K562 (cell line): Measurements from ENCODE around the gene TEX22. TPM values are rescaled to one million over a fixed set of nuclear protein-coding genes. Genes with fewer than 3 reads are reported as not detected.

Source experiments
- ATAC-seq: fragments of 200-7000 bp; cut with Tn5 transposase; 3 replicates; pipeline ENCODE4 v1.9.1; 2020; ENCODE audit warnings: moderate library complexity
- BruUV-seq: library from RNA; stranded (reverse); fragments of 400-500 nt; replicated peaks from 2 replicates; lab custom pipeline; 2021; lab: Mats Ljungman, UMichigan
- CTCF ChIA-PET: fragments of 300-600 bp; formaldehyde crosslinking; extraction: SDS; loops from one replicate; lab custom pipeline; 2021; ENCODE audit warnings: low intra/inter-chr PET ratio; lab: Yijun Ruan, JAX
- POLR2A ChIA-PET: fragments of 300-600, 350-650 bp; sonication (Branson Sonifier 250); formaldehyde crosslinking; extraction: SDS; loops from one replicate; lab custom pipeline; 2021; ENCODE audit warnings: antibody characterized with exemption, inconsistent platforms; lab: Yijun Ruan, JAX
- DNase-seq, 4 experiments: peaks; one replicate each; pipeline versions ENCODE4 v3.0.0 to v3.0.0-alpha.2; 2011 to 2018; ENCODE audit warnings: low spot score in 3 of 4, mixed read lengths in 3 of 4; ENCODE audit errors: extremely low read depth in 1 of 4
- FAIRE-seq: peaks from 2 replicates; lab custom pipeline; 2011; peaks lifted over from hg19 to GRCh38; lab: Jason Lieb, UNC
- H2AFZ ChIP-seq: 2 replicates; pipeline ENCODE4 v1.6.0; 2011; ENCODE audit warnings: low read depth, low read length, control low read depth, inconsistent platforms
- H3K27ac ChIP-seq: fragments of 200-600 bp; 3 replicates; pipeline ENCODE4 v1.8.0; 2011; ENCODE audit warnings: low read depth, mild to moderate bottlenecking, control low read depth, inconsistent platforms, low read length, moderate library complexity, mixed read lengths; ENCODE audit errors: extremely low read depth
- H3K27me3 ChIP-seq, 2 experiments: fragments of 300-600 bp in 1 of 2; 2 replicates in 1 of 2; 3 replicates in 1 of 2; pipeline versions ENCODE4 v1.6.0 to v1.8.0; 2011; ENCODE audit warnings: inconsistent platforms in 2 of 2, low read length in 2 of 2, mild to moderate bottlenecking in 1 of 2, mixed read lengths in 1 of 2, moderate library complexity in 1 of 2; ENCODE audit not compliant: control insufficient read depth in 2 of 2, insufficient read depth in 2 of 2
- H3K36me3 ChIP-seq: fragments of 300-600 bp; 3 replicates; pipeline ENCODE4 v1.8.0; 2011; ENCODE audit warnings: mild to moderate bottlenecking, low read length, inconsistent platforms; ENCODE audit not compliant: control insufficient read depth, insufficient read depth
- H3K4me1 ChIP-seq, 2 experiments: fragments of 200-600 bp in 1 of 2; replicated peaks in 1 of 2; 2 replicates in 1 of 2; 3 replicates in 1 of 2; pipeline versions ENCODE4 v1.5.1 to v1.8.0; 2011; ENCODE audit warnings: inconsistent platforms in 2 of 2, low read length in 2 of 2, mild to moderate bottlenecking in 1 of 2, mixed read lengths in 1 of 2, moderate library complexity in 1 of 2; ENCODE audit not compliant: control insufficient read depth in 2 of 2, insufficient read depth in 2 of 2
- H3K4me2 ChIP-seq: 2 replicates; pipeline ENCODE4 v1.6.1; 2011; ENCODE audit warnings: low read length, control low read depth, inconsistent platforms, mixed read lengths; ENCODE audit not compliant: insufficient read depth
- H3K4me3 ChIP-seq: fragments of 200-600 bp; sonication (generic), shearing (Covaris generic); 2 replicates; pipeline ENCODE4 v1.5.1; 2016; ENCODE audit warnings: control low read depth, inconsistent platforms
- H3K79me2 ChIP-seq: fragments of 200-600 bp; 3 replicates; pipeline ENCODE4 v1.8.0; 2011; ENCODE audit warnings: low read length, inconsistent platforms; ENCODE audit not compliant: control insufficient read depth, insufficient read depth
- H3K9ac ChIP-seq, 2 experiments: 2 replicates each; pipeline versions ENCODE4 v1.6.0 to v1.6.1; 2011; ENCODE audit warnings: low read depth in 2 of 2, low read length in 2 of 2, control low read depth in 1 of 2, inconsistent platforms in 1 of 2, mild to moderate bottlenecking in 1 of 2, mixed read lengths in 1 of 2; ENCODE audit not compliant: insufficient read depth in 1 of 2
- H3K9me1 ChIP-seq: one replicate; pipeline ENCODE4 v1.6.0; 2011; ENCODE audit warnings: inconsistent platforms, mild to moderate bottlenecking, low read length, moderate library complexity; ENCODE audit not compliant: control insufficient read depth, insufficient read depth
- H3K9me3 ChIP-seq: replicated peaks from 2 replicates; pipeline ENCODE4 v1.5.1; 2011; ENCODE audit warnings: low read depth, low read length, inconsistent platforms; ENCODE audit not compliant: control insufficient read depth, insufficient read depth
- H4K20me1 ChIP-seq: replicated peaks from 2 replicates; pipeline ENCODE4 v1.6.1; 2011; ENCODE audit warnings: low read length, inconsistent platforms, mixed read lengths; ENCODE audit not compliant: control insufficient read depth, insufficient read depth
- IFI16 ChIP-seq: fragments of 250-450 bp; sonication (Bioruptor Pico); IDR thresholded peaks from 2 replicates; pipeline ENCODE4 v2.1.2; 2022; ENCODE audit warnings: mild to moderate bottlenecking, inconsistent platforms
- IRF2 ChIP-seq: sonication (generic); formaldehyde crosslinking; IDR thresholded peaks from 2 replicates; pipeline ENCODE4 v1.8.1; 2022; ENCODE audit warnings: mild to moderate bottlenecking, missing genetic modification reagents
- POLR2AphosphoS5 ChIP-seq: IDR thresholded peaks from 2 replicates; pipeline ENCODE4 v1.6.1; 2011; ENCODE audit warnings: mild to moderate bottlenecking, low read depth, low read length, moderate library complexity; ENCODE audit not compliant: control insufficient read depth, insufficient read depth
- RUNX1 ChIP-seq: sonication (generic); IDR thresholded peaks from 2 replicates; pipeline ENCODE4 v1.6.1; 2016; ENCODE audit warnings: antibody characterized with exemption, low read depth
- WGBS: fragments of 100-300 bp; shearing (Covaris generic); methylation state at CpG from one replicate; pipeline ENCODE4 v1.1.6; 2016; ENCODE audit warnings: low coverage, mixed read lengths; ENCODE audit not compliant: insufficient coverage; ENCODE audit errors: missing lambda C conversion rate; 5-methylcytosine and 5-hydroxymethylcytosine counted together
- in situ Hi-C: fragments of 300-500 bp; cut with MboI; formaldehyde crosslinking; loops from 4 replicates; pipeline ENCODE4 v1.15.0; 2018; ENCODE audit warnings: inconsistent platforms, mixed read lengths
- intact Hi-C: fragments of 100-400 bp; cut with micrococcal nuclease; formaldehyde crosslinking; loops from 2 replicates; pipeline ENCODE4 v1.14.2; 2022
- polyA plus RNA-seq, 8 experiments: library from polyadenylated mRNA; depleted of rRNA in 4 of 8; stranded (reverse) in 5 of 8; unstranded in 3 of 8; fragments of >200 nt; fragmentation: Nextera tagmentation in 2 of 8; fragmentation: Illumina TruSeq in 1 of 8; extraction: Ambion mirVana in 2 of 8; extraction: Trizol in 1 of 8; gene quantifications; 2 replicates each; pipeline versions ENCODE4 v1.2.1 to v1.2.3, GENCODE V29; 2011 to 2014; ENCODE audit warnings: inconsistent platforms in 1 of 8, missing spikeins in 1 of 8
- total RNA-seq, 7 experiments: library from RNA; depleted of rRNA in 6 of 7; stranded (reverse); fragments of >200 nt in 6 of 7; fragmentation: Illumina TruSeq in 2 of 7; extraction: Trizol in 2 of 7; gene quantifications; 2 replicates each; pipeline versions ENCODE4 v1.2.1 to v1.2.3, GENCODE V29; 2011 to 2021; ENCODE audit warnings: low replicate concordance in 1 of 7
- TF ChIP-seq, protein P1 (sequence below): sonication (generic); formaldehyde crosslinking; IDR thresholded peaks from 2 replicates; pipeline ENCODE4 v1.8.0; 2022; ENCODE audit warnings: missing genetic modification reagents, mild to moderate bottlenecking, borderline replicate concordance
- TF ChIP-seq, protein P2 (sequence below): fragments of 450-650 bp; formaldehyde crosslinking; IDR thresholded peaks from 2 replicates; pipeline ENCODE4 v1.4.0; 2020; ENCODE audit warnings: mild to moderate bottlenecking, moderate library complexity
- TF ChIP-seq, protein P3 (sequence below), 2 experiments: fragments of 450-650 bp; IDR thresholded peaks; 2 replicates each; pipeline ENCODE4 v1.6.1; 2016; ENCODE audit warnings: mild to moderate bottlenecking in 2 of 2, borderline replicate concordance in 1 of 2, low read depth in 1 of 2, moderate library complexity in 1 of 2
- TF ChIP-seq, protein P4 (sequence below): sonication (generic); formaldehyde crosslinking; IDR thresholded peaks from 2 replicates; pipeline ENCODE4 v1.8.1; 2023; ENCODE audit warnings: mild to moderate bottlenecking, missing genetic modification reagents

Gene TEX22
- total and polyA plus RNA-seq, 9 of the 15 experiments (the other 6 are each of a cell fraction or from before 2014, with no cell fraction given), result 0.04 to 1.7 (median 0.23) TPM; not detected in 2

DNA sequence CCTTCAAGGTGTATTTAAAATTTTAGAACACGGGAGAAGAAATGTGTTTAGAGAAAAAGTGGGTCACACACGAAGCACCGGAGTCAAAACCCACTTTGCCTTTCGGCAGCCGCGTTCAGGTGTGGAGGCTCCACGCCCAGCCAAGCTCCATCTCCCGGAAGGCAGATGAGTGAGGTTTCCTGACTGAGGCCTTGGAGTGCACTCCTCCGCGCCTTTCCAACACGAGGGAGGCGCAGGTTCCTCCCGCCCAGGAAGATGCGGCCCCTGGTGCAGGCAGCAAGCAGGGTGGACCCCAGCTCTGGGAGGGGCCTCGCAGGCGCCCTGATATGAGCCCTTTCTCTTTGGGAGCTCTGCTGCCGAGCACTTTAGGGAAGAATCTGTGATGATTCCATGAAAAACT, 43.8 kb downstream of the TEX22 start:
- BruUV-seq, result TSS peak; percentile 29
- intact Hi-C loops (no loop called here), in situ Hi-C loops (no loop called here)
- ChIA-PET CTCF (no interaction called here), POLR2A (no interaction called here)
- no peaks in the 10 kb centered on the region for H3K9me3 ChIP-seq
- no peak overlapping the region for H3K27ac ChIP-seq
- FAIRE-seq, result no peak
- no peak overlapping the region for H2AFZ ChIP-seq
- peaks cover 8% of the 10 kb centered on the region; the same call in 1 of the 2 replicates for H4K20me1 ChIP-seq
- DNase-seq, result no peak
- H3K36me3 ChIP-seq, result peaks cover 52% of the 10 kb centered on the region; the same call in 1 of the 3 replicates
- peaks cover 22% of the 10 kb centered on the region for H3K79me2 ChIP-seq
- no peaks in the 10 kb centered on the region for H3K9me1 ChIP-seq
- no peak overlapping the region for H3K4me2 ChIP-seq
- no peak for ATAC-seq
- no peaks in the 10 kb centered on the region for H3K27me3 ChIP-seq
- H3K4me3 ChIP-seq, result no peak overlapping the region
- H3K9ac ChIP-seq, result no peak overlapping the region
- H3K4me1 ChIP-seq, result peaks cover 0 to 50% of the 10 kb centered on the region in 2 experiments; a peak in 2 of 5 replicates
- WGBS, result 80% methylated on average over 17 of the region's 17 CpGs
- TF ChIP-seq POLR2AphosphoS5, result no peak
- TF ChIP-seq, protein P1, sequence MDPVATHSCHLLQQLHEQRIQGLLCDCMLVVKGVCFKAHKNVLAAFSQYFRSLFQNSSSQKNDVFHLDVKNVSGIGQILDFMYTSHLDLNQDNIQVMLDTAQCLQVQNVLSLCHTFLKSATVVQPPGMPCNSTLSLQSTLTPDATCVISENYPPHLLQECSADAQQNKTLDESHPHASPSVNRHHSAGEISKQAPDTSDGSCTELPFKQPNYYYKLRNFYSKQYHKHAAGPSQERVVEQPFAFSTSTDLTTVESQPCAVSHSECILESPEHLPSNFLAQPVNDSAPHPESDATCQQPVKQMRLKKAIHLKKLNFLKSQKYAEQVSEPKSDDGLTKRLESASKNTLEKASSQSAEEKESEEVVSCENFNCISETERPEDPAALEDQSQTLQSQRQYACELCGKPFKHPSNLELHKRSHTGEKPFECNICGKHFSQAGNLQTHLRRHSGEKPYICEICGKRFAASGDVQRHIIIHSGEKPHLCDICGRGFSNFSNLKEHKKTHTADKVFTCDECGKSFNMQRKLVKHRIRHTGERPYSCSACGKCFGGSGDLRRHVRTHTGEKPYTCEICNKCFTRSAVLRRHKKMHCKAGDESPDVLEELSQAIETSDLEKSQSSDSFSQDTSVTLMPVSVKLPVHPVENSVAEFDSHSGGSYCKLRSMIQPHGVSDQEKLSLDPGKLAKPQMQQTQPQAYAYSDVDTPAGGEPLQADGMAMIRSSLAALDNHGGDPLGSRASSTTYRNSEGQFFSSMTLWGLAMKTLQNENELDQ, result no peak
- TF ChIP-seq IFI16, result no peak
- TF ChIP-seq, protein P2, sequence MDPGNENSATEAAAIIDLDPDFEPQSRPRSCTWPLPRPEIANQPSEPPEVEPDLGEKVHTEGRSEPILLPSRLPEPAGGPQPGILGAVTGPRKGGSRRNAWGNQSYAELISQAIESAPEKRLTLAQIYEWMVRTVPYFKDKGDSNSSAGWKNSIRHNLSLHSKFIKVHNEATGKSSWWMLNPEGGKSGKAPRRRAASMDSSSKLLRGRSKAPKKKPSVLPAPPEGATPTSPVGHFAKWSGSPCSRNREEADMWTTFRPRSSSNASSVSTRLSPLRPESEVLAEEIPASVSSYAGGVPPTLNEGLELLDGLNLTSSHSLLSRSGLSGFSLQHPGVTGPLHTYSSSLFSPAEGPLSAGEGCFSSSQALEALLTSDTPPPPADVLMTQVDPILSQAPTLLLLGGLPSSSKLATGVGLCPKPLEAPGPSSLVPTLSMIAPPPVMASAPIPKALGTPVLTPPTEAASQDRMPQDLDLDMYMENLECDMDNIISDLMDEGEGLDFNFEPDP (CRISPR knock-in tag), result no peak
- no peak for TF ChIP-seq IRF2 (CRISPR knock-in tag)
- no peak for TF ChIP-seq RUNX1
- TF ChIP-seq, protein P3, sequence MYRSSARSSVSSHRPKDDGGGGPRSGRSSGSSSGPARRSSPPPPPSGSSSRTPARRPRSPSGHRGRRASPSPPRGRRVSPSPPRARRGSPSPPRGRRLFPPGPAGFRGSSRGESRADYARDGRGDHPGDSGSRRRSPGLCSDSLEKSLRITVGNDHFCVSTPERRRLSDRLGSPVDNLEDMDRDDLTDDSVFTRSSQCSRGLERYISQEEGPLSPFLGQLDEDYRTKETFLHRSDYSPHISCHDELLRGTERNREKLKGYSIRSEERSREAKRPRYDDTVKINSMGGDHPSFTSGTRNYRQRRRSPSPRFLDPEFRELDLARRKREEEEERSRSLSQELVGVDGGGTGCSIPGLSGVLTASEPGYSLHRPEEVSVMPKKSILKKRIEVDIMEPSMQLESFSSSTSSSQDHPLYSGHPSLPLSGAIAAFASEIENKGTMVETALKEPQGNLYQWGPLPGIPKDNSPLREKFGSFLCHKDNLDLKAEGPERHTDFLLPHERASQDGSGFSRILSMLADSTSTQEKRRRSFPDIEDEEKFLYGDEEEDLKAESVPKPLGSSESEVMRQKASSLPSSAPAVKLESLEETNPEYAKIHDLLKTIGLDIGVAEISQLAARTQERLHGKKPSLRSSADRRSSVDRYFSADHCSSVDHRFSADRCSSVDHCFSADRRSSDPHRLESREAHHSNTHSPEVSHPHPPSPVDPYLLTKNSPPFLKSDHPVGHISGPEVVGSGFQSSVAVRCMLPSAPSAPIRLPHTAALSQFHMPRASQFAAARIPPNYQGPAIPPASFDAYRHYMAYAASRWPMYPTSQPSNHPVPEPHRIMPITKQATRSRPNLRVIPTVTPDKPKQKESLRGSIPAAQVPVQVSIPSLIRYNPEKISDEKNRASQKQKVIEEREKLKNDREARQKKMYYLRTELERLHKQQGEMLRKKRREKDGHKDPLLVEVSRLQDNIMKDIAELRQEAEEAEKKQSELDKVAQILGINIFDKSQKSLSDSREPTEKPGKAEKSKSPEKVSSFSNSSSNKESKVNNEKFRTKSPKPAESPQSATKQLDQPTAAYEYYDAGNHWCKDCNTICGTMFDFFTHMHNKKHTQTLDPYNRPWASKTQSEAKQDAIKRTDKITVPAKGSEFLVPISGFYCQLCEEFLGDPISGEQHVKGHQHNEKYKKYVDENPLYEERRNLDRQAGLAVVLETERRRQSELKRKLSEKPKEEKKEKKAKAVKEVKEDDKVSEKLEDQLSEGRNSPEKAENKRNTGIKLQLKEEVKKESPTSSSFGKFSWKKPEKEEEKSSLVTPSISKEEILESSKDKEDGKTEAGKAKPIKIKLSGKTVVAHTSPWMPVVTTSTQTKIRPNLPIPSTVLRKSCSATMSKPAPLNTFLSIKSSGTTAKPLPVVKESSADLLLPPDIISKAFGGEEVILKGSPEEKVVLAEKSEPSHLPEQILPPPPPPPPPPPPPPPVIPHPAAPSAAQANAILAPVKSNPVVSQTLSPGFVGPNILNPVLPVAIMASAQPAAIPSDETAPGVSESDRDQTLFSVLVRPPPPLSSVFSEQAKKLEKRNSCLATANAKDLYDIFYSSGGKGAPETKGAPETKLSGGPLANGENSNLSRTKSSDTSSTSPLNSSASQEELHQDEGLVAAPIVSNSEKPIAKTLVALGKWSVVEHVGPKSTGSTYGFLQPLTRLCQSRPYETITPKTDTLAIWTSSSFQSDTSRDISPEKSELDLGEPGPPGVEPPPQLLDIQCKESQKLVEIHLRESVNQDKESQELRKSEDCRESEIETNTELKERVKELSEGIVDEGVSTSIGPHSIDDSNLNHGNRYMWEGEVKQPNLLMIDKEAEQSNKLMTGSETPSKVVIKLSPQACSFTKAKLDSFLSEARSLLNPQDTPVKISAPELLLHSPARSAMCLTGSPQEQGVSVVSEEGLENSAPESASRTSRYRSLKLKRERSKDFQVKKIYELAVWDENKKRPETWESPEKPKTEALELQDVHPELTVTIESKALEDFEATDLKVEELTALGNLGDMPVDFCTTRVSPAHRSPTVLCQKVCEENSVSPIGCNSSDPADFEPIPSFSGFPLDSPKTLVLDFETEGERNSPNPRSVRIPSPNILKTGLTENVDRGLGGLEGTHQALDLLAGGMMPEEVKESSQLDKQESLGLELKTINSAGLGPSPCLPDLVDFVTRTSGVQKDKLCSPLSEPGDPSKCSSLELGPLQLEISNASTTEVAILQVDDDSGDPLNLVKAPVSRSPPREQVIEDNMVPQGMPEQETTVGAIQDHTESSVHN (IDR thresholded peaks at IDR 0.05; ENCODE audit: borderline replicate concordance in 1 of 2, low read depth in 1 of 2), result no peak
- TF ChIP-seq, protein P4, sequence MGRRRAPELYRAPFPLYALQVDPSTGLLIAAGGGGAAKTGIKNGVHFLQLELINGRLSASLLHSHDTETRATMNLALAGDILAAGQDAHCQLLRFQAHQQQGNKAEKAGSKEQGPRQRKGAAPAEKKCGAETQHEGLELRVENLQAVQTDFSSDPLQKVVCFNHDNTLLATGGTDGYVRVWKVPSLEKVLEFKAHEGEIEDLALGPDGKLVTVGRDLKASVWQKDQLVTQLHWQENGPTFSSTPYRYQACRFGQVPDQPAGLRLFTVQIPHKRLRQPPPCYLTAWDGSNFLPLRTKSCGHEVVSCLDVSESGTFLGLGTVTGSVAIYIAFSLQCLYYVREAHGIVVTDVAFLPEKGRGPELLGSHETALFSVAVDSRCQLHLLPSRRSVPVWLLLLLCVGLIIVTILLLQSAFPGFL (CRISPR knock-in tag), result no peak
